Measurements from ENCODE around the gene ZNF385C. TPM values are rescaled to one million over a fixed set of nuclear protein-coding genes. Genes with fewer than 3 reads are reported as not detected.

ZNF385C gene
- total RNA-seq, 3 donors from 2014 or later = 0.48 to 1.0 (median 0.66) TPM

DNA sequence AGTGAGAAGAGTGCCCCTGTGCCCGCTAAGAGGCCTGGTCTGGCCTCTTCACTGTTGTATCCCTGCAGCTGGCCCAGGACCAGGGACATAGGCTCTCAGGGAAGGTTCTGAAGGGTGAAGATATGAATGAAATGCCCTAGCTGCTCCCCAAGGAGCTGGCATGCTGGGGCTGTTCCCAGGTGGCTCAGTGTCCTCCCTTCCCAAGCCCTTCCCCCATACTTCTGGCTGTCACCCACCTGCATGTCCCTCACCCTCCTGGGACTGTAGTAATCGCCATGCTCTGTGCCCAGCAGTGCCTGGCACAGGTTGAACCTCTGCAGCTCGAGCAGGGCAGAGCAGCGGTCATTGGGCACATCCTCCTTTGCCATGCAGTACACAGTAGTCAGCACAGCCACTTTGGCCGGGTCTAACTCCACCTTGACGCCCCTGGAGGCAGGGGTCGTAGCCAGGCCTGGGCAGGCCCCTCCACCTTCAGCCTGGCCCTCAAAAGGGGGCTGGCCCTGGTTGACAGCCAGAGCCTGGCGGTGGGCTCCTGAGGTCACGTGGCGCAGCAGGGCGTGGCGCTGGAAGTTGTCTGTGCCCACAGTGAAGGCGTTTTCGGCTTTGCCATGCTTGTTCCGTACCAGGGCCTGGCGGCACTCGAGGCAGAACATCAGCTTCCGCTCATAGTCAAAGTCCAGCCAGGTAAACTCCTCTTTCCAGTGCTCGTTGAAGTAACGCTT lies 55.5 kb downstream of the ZNF385C start:
- DNase-seq (ENCODE audit: low spot score in 2 of 2) = no peak
- H3K36me3 ChIP-seq = no peaks in the 10 kb centered on the region
- no peaks in the 10 kb centered on the region for H3K9me3 ChIP-seq
- H3K4me1 ChIP-seq = no peaks in the 10 kb centered on the region
- no peak for TF ChIP-seq POLR2AphosphoS5 (IDR thresholded peaks at IDR 0.05)
- no peak for TF ChIP-seq POLR2A (IDR thresholded peaks at IDR 0.05)
- TF ChIP-seq, protein P1, sequence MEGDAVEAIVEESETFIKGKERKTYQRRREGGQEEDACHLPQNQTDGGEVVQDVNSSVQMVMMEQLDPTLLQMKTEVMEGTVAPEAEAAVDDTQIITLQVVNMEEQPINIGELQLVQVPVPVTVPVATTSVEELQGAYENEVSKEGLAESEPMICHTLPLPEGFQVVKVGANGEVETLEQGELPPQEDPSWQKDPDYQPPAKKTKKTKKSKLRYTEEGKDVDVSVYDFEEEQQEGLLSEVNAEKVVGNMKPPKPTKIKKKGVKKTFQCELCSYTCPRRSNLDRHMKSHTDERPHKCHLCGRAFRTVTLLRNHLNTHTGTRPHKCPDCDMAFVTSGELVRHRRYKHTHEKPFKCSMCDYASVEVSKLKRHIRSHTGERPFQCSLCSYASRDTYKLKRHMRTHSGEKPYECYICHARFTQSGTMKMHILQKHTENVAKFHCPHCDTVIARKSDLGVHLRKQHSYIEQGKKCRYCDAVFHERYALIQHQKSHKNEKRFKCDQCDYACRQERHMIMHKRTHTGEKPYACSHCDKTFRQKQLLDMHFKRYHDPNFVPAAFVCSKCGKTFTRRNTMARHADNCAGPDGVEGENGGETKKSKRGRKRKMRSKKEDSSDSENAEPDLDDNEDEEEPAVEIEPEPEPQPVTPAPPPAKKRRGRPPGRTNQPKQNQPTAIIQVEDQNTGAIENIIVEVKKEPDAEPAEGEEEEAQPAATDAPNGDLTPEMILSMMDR (IDR thresholded peaks at IDR 0.05) = no peak
- no peak overlapping the region for H3K4me3 ChIP-seq
- intact Hi-C loops (cut with DNase I; ENCODE audit: low total_unique reads) = no loop called here
- H3K27ac ChIP-seq = no peak overlapping the region
- no peaks in the 10 kb centered on the region for H3K27me3 ChIP-seq

DNA sequence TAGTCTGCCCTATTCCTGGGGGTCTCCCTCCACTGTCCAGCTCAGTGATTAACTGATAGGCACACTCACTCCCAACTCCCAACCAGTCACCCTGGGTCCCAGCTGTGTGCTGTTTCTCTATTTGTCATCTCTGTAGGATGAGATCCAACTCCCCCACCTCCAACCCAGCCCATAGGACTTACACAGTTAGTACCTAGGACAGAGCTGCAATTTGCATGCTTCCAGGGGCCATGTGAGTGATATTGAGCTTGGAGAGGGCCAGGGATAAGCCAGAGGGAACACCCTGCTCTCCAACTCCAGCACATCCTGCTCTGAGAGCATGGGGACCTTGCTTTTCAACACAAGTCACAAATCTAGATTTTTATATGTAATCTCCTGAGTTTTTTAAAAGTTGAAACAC lies 56.7 kb downstream of the ZNF385C start:
- no peak for TF ChIP-seq POLR2AphosphoS5 (IDR thresholded peaks at IDR 0.05)
- no peak for TF ChIP-seq POLR2A (IDR thresholded peaks at IDR 0.05)
- TF ChIP-seq, protein P1 (IDR thresholded peaks at IDR 0.05) = no peak
- H3K4me3 ChIP-seq = no peak overlapping the region
- no peaks in the 10 kb centered on the region for H3K27me3 ChIP-seq
- no peaks in the 10 kb centered on the region for H3K9me3 ChIP-seq
- intact Hi-C loops (cut with DNase I; ENCODE audit: low total_unique reads) = no loop called here
- H3K4me1 ChIP-seq = no peaks in the 10 kb centered on the region
- DNase-seq (ENCODE audit: low spot score in 2 of 2) = no peak
- no peak overlapping the region for H3K27ac ChIP-seq
- H3K36me3 ChIP-seq = no peaks in the 10 kb centered on the region

DNA sequence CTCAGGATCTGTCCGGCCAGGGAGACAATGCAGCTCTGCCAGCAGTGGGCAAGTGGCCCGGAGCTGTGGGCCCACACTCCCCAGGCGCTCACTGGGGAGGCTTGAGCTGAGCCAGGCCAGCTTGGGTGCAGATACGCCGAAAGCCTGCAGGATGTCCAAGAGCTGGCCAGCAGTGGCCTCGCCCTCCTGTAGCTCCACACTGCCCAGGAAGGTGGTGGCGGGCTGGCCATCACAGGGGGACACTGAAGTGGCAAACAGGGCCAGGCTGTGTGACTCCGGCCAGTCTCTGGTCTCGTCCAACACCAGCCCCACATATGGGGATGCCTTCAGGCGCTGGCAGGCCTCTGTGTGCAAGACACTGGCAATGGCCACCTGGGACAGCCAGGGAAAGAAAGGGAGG lies 57.5 kb downstream of the ZNF385C start:
- no peaks in the 10 kb centered on the region for H3K36me3 ChIP-seq

DNA sequence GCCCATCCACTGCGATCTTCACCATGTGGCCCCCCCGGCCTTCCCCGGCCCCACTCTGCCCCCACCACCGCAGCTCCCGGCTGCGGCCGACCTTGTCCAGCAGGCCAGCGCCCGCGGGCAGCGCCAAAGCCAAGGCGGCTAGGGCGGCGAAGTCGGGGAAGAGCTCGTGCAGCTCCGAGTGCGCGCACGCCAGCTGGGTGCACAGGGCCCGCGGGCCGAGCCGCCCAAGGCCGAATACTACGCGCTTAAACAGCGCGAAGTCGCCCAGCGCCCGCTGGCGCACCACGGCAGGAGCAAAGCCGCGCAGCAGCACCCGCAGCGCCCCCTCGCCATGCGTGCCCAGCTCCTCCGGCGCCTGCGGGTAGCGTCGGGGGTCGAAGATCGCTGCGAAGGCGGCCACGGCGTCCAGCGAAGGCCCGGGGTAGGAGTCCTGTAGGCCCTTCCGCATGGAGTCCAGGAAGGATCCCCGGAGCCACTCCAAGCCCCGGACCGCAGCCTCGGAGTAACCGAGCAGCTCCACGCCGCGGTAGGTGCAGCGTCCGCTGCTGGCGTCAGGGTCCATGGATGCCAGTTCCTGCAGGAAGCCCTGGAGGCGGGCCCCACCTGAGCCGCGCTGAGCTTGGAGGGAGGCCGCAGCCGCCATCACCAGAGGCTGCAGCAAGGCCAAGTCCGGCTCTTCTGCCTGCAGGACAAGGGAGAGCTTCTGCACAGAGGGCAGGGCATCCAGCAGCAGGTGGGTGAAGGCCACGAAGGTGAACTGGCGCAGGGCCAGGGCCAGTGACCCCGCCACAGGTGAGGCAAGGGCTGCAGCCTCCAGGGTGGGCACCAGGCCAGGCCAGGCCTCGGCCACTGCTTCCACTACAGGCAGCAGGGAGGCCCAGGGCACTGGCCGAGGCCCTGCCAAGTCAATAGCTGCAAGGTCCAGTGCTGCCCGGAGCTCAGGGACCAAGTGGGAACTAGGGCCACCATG lies 58.2 kb downstream of the ZNF385C start:
- Histone ChIP-seq H3K27ac (no peak overlapping the region), H3K36me3 (no peaks in the 10 kb centered on the region), H3K27me3 (no peaks in the 10 kb centered on the region), H3K4me1 (no peaks in the 10 kb centered on the region), H3K4me3 (peak overlapping the region in 1 of 3 donors; percentile 39), H3K9me3 (no peaks in the 10 kb centered on the region)
- TF ChIP-seq, protein P1 (IDR thresholded peaks at IDR 0.05) = no peak
- TF ChIP-seq POLR2AphosphoS5 (IDR thresholded peaks at IDR 0.05) (no peak), POLR2A (IDR thresholded peaks at IDR 0.05) (no peak)
- intact Hi-C loops (cut with DNase I; ENCODE audit: low total_unique reads) = no loop called here
- DNase-seq (ENCODE audit: low spot score in 2 of 2) = no peak

More for the DNA sequence above, 57.5 kb downstream of the ZNF385C start:
- no peaks in the 10 kb centered on the region for H3K4me1 ChIP-seq
- intact Hi-C loops (cut with DNase I; ENCODE audit: low total_unique reads) = no loop called here
- TF ChIP-seq POLR2AphosphoS5 (IDR thresholded peaks at IDR 0.05) (no peak), POLR2A (IDR thresholded peaks at IDR 0.05) (no peak)
- no peak overlapping the region for H3K27ac ChIP-seq
- DNase-seq (ENCODE audit: low spot score in 2 of 2) = no peak
- H3K27me3 ChIP-seq = no peaks in the 10 kb centered on the region
- H3K9me3 ChIP-seq = no peaks in the 10 kb centered on the region
- H3K4me3 ChIP-seq = no peak overlapping the region

DNA sequence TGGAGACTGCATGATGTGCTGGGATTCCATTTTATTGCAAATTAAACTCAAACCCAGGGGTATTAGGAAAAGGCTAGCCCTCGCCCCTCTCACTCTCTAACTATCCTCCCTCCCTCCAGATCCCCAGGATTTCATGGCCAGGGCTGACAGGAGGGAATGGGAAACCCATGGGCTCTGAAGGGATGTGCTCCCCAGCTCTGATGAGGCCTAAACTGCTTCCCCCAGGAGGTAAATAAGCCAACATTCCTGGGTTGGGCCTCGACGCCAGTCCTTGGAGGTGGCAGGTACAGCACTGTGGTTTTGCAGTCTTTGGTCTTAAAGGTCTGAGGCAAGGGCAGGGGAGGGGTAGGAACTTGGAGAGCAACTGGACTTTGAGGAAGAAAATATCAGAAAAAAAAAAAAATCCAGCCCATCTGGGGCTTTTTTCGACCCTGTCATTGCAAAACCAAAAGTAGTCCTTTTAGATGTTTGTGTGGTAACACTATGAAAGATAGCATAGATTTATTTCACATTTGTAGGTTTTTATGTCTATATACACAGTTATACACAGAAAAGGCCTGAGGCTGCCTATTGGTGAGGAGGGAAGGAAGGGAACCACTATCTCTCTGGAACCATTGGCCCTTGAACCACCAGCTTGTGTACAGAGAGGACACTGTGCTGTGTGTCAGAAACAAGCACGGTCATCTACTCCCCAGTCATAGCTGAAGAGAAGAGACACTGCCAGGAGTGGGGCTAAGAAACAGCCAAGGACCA lies 59.9 kb downstream of the ZNF385C start:
- TF ChIP-seq, protein P1 (IDR thresholded peaks at IDR 0.05) = no peak
- intact Hi-C loops (cut with DNase I; ENCODE audit: low total_unique reads) = no loop called here
- Histone ChIP-seq H3K27me3 (no peaks in the 10 kb centered on the region), H3K27ac (no peak overlapping the region), H3K36me3 (no peaks in the 10 kb centered on the region), H3K4me1 (no peaks in the 10 kb centered on the region), H3K4me3 (no peak overlapping the region), H3K9me3 (no peaks in the 10 kb centered on the region)
- DNase-seq (ENCODE audit: low spot score in 2 of 2) = no peak

All from breast epithelium (tissue), 4 donors.